ENCODE results near the gene CEP112. TPM values are rescaled to one million over a fixed set of nuclear protein-coding genes. Genes with fewer than 3 reads are reported as not detected.

Gene CEP112
- total and polyA plus RNA-seq, 9 of the 15 experiments (the other 6 are each of a cell fraction or from before 2014, with no cell fraction given): 0.84 TPM; not detected in 8

DNA sequence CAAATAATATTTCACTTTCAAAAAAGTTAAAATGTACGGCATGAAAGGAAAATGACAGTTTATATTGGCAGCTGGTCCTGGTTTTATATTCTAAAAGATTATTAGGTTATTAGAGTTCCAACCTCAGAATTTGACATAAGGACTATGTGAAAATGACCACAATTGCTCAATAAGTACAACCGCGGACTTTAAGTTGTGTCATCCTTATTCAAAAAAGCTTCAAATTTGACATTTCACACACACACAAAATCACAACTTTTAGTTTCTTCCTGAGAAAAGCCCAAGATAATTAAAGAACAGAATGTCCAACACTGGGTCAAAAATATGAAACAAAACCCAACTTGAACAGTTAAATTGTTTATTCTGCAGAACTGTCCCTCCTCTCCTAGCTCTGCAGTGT, 497.3 kb downstream of the CEP112 start:
- ATAC-seq (no peak), FAIRE-seq (no peak), DNase-seq (ENCODE audit: extremely low read depth in 1 of 4, low spot score in 3 of 4) (no peak)
- Histone ChIP-seq H3K4me3 (no peak overlapping the region), H3K27ac (ENCODE audit: extremely low read depth, low read depth, low read length) (no peak overlapping the region), H3K4me1 (replicated peaks in 1 of 2; ENCODE audit: control insufficient read depth in 2 of 2, insufficient read depth in 2 of 2, low read length in 2 of 2) (no peaks in the 10 kb centered on the region), H3K79me2 (ENCODE audit: control insufficient read depth, insufficient read depth, low read length) (no peaks in the 10 kb centered on the region), H4K20me1 (replicated peaks; ENCODE audit: control insufficient read depth, insufficient read depth, low read length) (no peaks in the 10 kb centered on the region; the same call in 1 of the 2 replicates), H3K9ac (ENCODE audit: insufficient read depth in 1 of 2, low read depth in 2 of 2, low read length in 2 of 2) (no peak overlapping the region), H2AFZ (ENCODE audit: low read depth, low read length) (no peak overlapping the region), H3K4me2 (ENCODE audit: insufficient read depth, low read length) (no peak overlapping the region), H3K27me3 (ENCODE audit: control insufficient read depth in 2 of 2, insufficient read depth in 2 of 2, low read length in 2 of 2) (peaks cover 16 to 22% of the 10 kb centered on the region in 2 experiments; a peak in 4 of 5 replicates), H3K36me3 (ENCODE audit: control insufficient read depth, insufficient read depth, low read length) (no peaks in the 10 kb centered on the region), H3K9me1 (ENCODE audit: control insufficient read depth, insufficient read depth, low read length) (no peaks in the 10 kb centered on the region), H3K9me3 (replicated peaks; ENCODE audit: control insufficient read depth, insufficient read depth, low read depth, low read length) (no peaks in the 10 kb centered on the region)
- intact Hi-C loops (cut with micrococcal nuclease): no loop called here
- ChIA-PET CTCF (ENCODE audit: low intra/inter-chr PET ratio) (no interaction called here), POLR2A (interaction anchor here (0.5 to 1.4 kb wide), 2 partner anchors 81 to 471 kb away, joined by 3 read pairs; no protein-coding TSS in a partner anchor)
- WGBS (ENCODE audit: insufficient coverage, low coverage, missing lambda C conversion rate): 3% methylated on average over 3 of the region's 3 CpGs
- no TSS peak for BruUV-seq (replicated peaks)
- in situ Hi-C loops (cut with MboI): no loop called here
- TF ChIP-seq, protein P1, sequence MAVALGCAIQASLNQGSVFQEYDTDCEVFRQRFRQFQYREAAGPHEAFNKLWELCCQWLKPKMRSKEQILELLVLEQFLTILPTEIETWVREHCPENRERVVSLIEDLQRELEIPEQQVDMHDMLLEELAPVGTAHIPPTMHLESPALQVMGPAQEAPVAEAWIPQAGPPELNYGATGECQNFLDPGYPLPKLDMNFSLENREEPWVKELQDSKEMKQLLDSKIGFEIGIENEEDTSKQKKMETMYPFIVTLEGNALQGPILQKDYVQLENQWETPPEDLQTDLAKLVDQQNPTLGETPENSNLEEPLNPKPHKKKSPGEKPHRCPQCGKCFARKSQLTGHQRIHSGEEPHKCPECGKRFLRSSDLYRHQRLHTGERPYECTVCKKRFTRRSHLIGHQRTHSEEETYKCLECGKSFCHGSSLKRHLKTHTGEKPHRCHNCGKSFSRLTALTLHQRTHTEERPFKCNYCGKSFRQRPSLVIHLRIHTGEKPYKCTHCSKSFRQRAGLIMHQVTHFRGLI (CRISPR knock-in tag; IDR thresholded peaks at IDR 0.05): no peak
- TF ChIP-seq ESRRA (IDR thresholded peaks at IDR 0.05; ENCODE audit: borderline replicate concordance, low read depth) (no peak), STAG1 (CRISPR knock-in tag; IDR thresholded peaks at IDR 0.05; ENCODE audit: borderline replicate concordance) (no peak), ZNF277 (CRISPR knock-in tag; IDR thresholded peaks at IDR 0.05; ENCODE audit: borderline replicate concordance) (no peak), ZNF717 (CRISPR knock-in tag; IDR thresholded peaks at IDR 0.05) (no peak), KLF13 (tag; IDR thresholded peaks at IDR 0.05; ENCODE audit: borderline replicate concordance, low read depth) (no peak), ZNF121 (CRISPR knock-in tag; conservative IDR thresholded peaks at IDR 0.05) (no peak), ZNF239 (CRISPR knock-in tag; IDR thresholded peaks at IDR 0.05) (no peak), NCOR1 (IDR thresholded peaks at IDR 0.05) (no peak), ZNF212 (CRISPR knock-in tag; IDR thresholded peaks at IDR 0.05) (no peak), AFF4 (CRISPR knock-in tag; IDR thresholded peaks at IDR 0.05) (no peak), PTBP1 (IDR thresholded peaks at IDR 0.05; ENCODE audit: low read depth, low read length) (no peak)
- TF ChIP-seq, protein P2, sequence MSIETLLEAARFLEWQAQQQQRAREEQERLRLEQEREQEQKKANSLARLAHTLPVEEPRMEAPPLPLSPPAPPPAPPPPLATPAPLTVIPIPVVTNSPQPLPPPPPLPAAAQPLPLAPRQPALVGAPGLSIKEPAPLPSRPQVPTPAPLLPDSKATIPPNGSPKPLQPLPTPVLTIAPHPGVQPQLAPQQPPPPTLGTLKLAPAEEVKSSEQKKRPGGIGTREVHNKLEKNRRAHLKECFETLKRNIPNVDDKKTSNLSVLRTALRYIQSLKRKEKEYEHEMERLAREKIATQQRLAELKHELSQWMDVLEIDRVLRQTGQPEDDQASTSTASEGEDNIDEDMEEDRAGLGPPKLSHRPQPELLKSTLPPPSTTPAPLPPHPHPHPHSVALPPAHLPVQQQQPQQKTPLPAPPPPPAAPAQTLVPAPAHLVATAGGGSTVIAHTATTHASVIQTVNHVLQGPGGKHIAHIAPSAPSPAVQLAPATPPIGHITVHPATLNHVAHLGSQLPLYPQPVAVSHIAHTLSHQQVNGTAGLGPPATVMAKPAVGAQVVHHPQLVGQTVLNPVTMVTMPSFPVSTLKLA (conservative IDR thresholded peaks at IDR 0.05): no peak
